BLaER1 (cell line): ENCODE measurements around the gene ZNF30.
A peak's percentile ranks its signal among the peaks of the same experiment; 100 is the strongest.
"Not testable (repeated sequence)": the region's sequence is repeated elsewhere in the genome, so short reads cannot be mapped to it uniquely, and the experiment has no call there.

Experiments used
- H3K27ac ChIP-seq: shearing (Covaris generic); formaldehyde crosslinking; 2 replicates; pipeline ENCODE4 v1.8.1; 2022
- H3K27me3 ChIP-seq: shearing (Covaris generic); formaldehyde crosslinking; 2 replicates; pipeline ENCODE4 v1.8.1; 2022
- H3K36me3 ChIP-seq: shearing (Covaris generic); formaldehyde crosslinking; 2 replicates; pipeline ENCODE4 v1.8.1; 2022
- H3K4me1 ChIP-seq: shearing (Covaris generic); formaldehyde crosslinking; 2 replicates; pipeline ENCODE4 v1.8.1; 2022
- H3K4me2 ChIP-seq: shearing (Covaris generic); formaldehyde crosslinking; 2 replicates; pipeline ENCODE4 v1.8.1; 2022
- H3K4me3 ChIP-seq: shearing (Covaris generic); formaldehyde crosslinking; 2 replicates; pipeline ENCODE4 v1.8.1; 2022
- H3K9ac ChIP-seq: shearing (Covaris generic); formaldehyde crosslinking; 2 replicates; pipeline ENCODE4 v1.8.1; 2022
- H3K9me3 ChIP-seq: shearing (Covaris generic); formaldehyde crosslinking; 2 replicates; pipeline ENCODE4 v1.8.1; 2022
- H4K20me1 ChIP-seq: shearing (Covaris generic); formaldehyde crosslinking; 2 replicates; pipeline ENCODE4 v1.8.1; 2022
- Cebpa-rat ChIP-seq: shearing (Covaris generic); IDR thresholded peaks from 2 replicates; pipeline ENCODE4 v1.8.1; 2022

The ZNF30 gene

GRCh38 chr19:34960103-34960805, 33.6 kb downstream of the ZNF30 start:
- Histone ChIP-seq H3K36me3 (peaks cover 71% of the 10 kb centered on the region), H3K27me3 (0 out of 2 replicates have a peak, but pooled peaks cover 8% of the 10 kb centered on the region), H3K9me3 (peaks cover 78% of the 10 kb centered on the region), H3K4me3 (peak overlapping the region; percentile 92), H3K4me1 (peaks cover 16% of the 10 kb centered on the region), H3K27ac (no peak overlapping the region), H4K20me1 (no peaks in the 10 kb centered on the region), H3K4me2 (no peak overlapping the region), H3K9ac (no peak overlapping the region)
- TF ChIP-seq Cebpa-rat: no peak

GRCh38 chr19:34960940-34961679, 34.4 kb downstream of the ZNF30 start:
- Histone ChIP-seq H3K4me1 (peaks cover 16% of the 10 kb centered on the region), H3K27me3 (0 out of 2 replicates have a peak, but pooled peaks cover 8% of the 10 kb centered on the region), H4K20me1 (no peaks in the 10 kb centered on the region), H3K9me3 (peaks cover 77% of the 10 kb centered on the region), H3K4me2 (0 out of 2 replicates have a peak overlapping the region, but pooled peaks have one; percentile 89), H3K36me3 (peaks cover 62% of the 10 kb centered on the region), H3K27ac (no peak overlapping the region), H3K4me3 (peak overlapping the region; percentile 92), H3K9ac (no peak overlapping the region)
- TF ChIP-seq Cebpa-rat: no peak

GRCh38 chr19:34961775-34962686, 35.3 kb downstream of the ZNF30 start:
- Histone ChIP-seq H3K4me3 (peak overlapping the region; percentile 92), H3K27me3 (0 out of 2 replicates have a peak, but pooled peaks cover 8% of the 10 kb centered on the region), H3K9ac (peak overlapping the region; percentile 88; the same call in 1 of the 2 replicates), H3K36me3 (peaks cover 53% of the 10 kb centered on the region), H3K27ac (peak overlapping the region; percentile 88), H4K20me1 (no peaks in the 10 kb centered on the region), H3K4me2 (peak overlapping the region; percentile 89), H3K4me1 (peaks cover 16% of the 10 kb centered on the region), H3K9me3 (peaks cover 77% of the 10 kb centered on the region)
- TF ChIP-seq Cebpa-rat: no peak

GRCh38 chr19:34962687-34963572, 36.2 kb downstream of the ZNF30 start:
- no peak for TF ChIP-seq Cebpa-rat
- H3K4me1 ChIP-seq: peaks cover 16% of the 10 kb centered on the region
- 0 out of 2 replicates have a peak, but pooled peaks cover 8% of the 10 kb centered on the region for H3K27me3 ChIP-seq
- H3K4me3 ChIP-seq: peak overlapping the region; percentile 92
- no peaks in the 10 kb centered on the region for H4K20me1 ChIP-seq
- H3K4me2 ChIP-seq: peak overlapping the region; percentile 89
- peaks cover 77% of the 10 kb centered on the region for H3K9me3 ChIP-seq
- peak overlapping the region; percentile 88 for H3K9ac ChIP-seq
- H3K27ac ChIP-seq: peak overlapping the region; percentile 88
- peaks cover 44% of the 10 kb centered on the region for H3K36me3 ChIP-seq

GRCh38 chr19:34963573-34964406, 37.1 kb downstream of the ZNF30 start, which contains the start of gene ZNF792:
Gene ZNF792 (minus strand): TSS chr19:34964229. CDS start chr19:34963662, 567 bp downstream.
- peaks cover 16% of the 10 kb centered on the region for H3K4me1 ChIP-seq

GRCh38 chr19:34964598-34964997, 37.9 kb downstream of the ZNF30 start:
- H3K4me2 ChIP-seq: peak overlapping the region; percentile 89; the same call in 1 of the 2 replicates
- no peak overlapping the region for H3K27ac ChIP-seq
- H3K9ac ChIP-seq: no peak overlapping the region
- H3K4me3 ChIP-seq: 0 out of 2 replicates have a peak overlapping the region, but pooled peaks have one; percentile 92
- no peaks in the 10 kb centered on the region for H4K20me1 ChIP-seq
- H3K27me3 ChIP-seq: 0 out of 2 replicates have a peak, but pooled peaks cover under 1% of the 10 kb centered on the region
- peaks cover 16% of the 10 kb centered on the region for H3K4me1 ChIP-seq
- TF ChIP-seq Cebpa-rat: no peak
- H3K9me3 ChIP-seq: peaks cover 77% of the 10 kb centered on the region
- H3K36me3 ChIP-seq: peaks cover 27% of the 10 kb centered on the region

More at GRCh38 chr19:34963573-34964406, 37.1 kb downstream of the ZNF30 start, which contains the start of gene ZNF792:
- H3K27ac ChIP-seq: peak within 1 kb of the TSS; percentile 88
- peaks cover 77% of the 10 kb centered on the region for H3K9me3 ChIP-seq
- TF ChIP-seq Cebpa-rat: no peak
- peak within 1 kb of the TSS; percentile 89 for H3K4me2 ChIP-seq
- H3K27me3 ChIP-seq: 0 out of 2 replicates have a peak, but pooled peaks cover 8% of the 10 kb centered on the region
- peak within 1 kb of the TSS; percentile 92 for H3K4me3 ChIP-seq
- H4K20me1 ChIP-seq: no peaks in the 10 kb centered on the region
- peaks cover 35% of the 10 kb centered on the region for H3K36me3 ChIP-seq
- H3K9ac ChIP-seq: peak within 1 kb of the TSS; percentile 88

- Histone ChIP-seq H3K9me3 (peaks cover 77% of the 10 kb centered on the region), H3K36me3 (peaks cover 18% of the 10 kb centered on the region), H3K4me1 (peaks cover 16% of the 10 kb centered on the region)
- H3K27ac ChIP-seq, H4K20me1 ChIP-seq, H3K4me2 ChIP-seq, H3K27me3 ChIP-seq, H3K4me3 ChIP-seq, H3K9ac ChIP-seq: not testable (repeated sequence)
These were observed 38.8 kb downstream of the ZNF30 start for GRCh38 chr19:34965505-34965904.

GRCh38 chr19:34967551-34967950, 40.8 kb downstream of the ZNF30 start:
- Histone ChIP-seq H3K9ac (no peak overlapping the region), H3K9me3 (peaks cover 63% of the 10 kb centered on the region), H3K27me3 (no peaks in the 10 kb centered on the region), H3K4me2 (no peak overlapping the region), H4K20me1 (no peaks in the 10 kb centered on the region), H3K4me1 (peaks cover 6% of the 10 kb centered on the region), H3K27ac (no peak overlapping the region), H3K36me3 (no peaks in the 10 kb centered on the region), H3K4me3 (no peak overlapping the region)
- TF ChIP-seq Cebpa-rat: no peak
